ENCODE results near the gene OR52N2.

OR52N2 gene

DNA sequence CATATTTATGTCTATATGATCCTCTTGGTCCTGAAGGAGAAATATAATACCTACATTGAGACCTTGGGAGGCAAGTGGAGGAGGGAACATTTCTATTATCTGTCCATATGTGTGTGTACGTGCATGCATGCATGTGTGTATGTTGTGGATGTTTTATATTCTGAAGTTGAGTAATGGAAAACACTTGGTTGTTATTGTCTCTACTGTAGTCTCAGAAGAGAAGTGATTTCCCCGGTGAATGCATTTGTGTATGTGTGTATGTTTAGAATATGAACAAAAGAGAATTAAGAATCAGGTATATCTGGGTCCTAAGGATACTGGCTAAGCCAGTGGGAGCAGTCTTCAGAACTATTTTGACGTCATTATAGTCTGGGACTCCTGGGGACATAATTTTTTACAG, 17.6 kb upstream of the OR52N2 start, which contains the start of gene OR52N1:
Gene OR52N1 (minus strand): TSS at position 101 of the 400 bp plus-strand sequence. CDS start 2,449 bp downstream, outside the sequence.
- no peak for TF ChIP-seq EZH2 (optimal IDR thresholded peaks at IDR 0.05; ENCODE audit: low read depth, low read length)
- TF ChIP-seq, protein P1, sequence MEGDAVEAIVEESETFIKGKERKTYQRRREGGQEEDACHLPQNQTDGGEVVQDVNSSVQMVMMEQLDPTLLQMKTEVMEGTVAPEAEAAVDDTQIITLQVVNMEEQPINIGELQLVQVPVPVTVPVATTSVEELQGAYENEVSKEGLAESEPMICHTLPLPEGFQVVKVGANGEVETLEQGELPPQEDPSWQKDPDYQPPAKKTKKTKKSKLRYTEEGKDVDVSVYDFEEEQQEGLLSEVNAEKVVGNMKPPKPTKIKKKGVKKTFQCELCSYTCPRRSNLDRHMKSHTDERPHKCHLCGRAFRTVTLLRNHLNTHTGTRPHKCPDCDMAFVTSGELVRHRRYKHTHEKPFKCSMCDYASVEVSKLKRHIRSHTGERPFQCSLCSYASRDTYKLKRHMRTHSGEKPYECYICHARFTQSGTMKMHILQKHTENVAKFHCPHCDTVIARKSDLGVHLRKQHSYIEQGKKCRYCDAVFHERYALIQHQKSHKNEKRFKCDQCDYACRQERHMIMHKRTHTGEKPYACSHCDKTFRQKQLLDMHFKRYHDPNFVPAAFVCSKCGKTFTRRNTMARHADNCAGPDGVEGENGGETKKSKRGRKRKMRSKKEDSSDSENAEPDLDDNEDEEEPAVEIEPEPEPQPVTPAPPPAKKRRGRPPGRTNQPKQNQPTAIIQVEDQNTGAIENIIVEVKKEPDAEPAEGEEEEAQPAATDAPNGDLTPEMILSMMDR (IDR thresholded peaks at IDR 0.05; ENCODE audit: low read length): no peak
- no peak for TF ChIP-seq EZH2phosphoT487 (IDR thresholded peaks at IDR 0.05; ENCODE audit: low read length)
- no peak within 1 kb of the TSS for H3K27ac ChIP-seq (ENCODE audit: low read length)
- DNase-seq: no peak
- H3K4me2 ChIP-seq (ENCODE audit: low read depth, low read length): no peak within 1 kb of the TSS
- H4K20me1 ChIP-seq (ENCODE audit: insufficient read depth, low read length): no peaks in the 10 kb centered on the region
- H2AFZ ChIP-seq (ENCODE audit: low read length): no peak within 1 kb of the TSS
- no peaks in the 10 kb centered on the region for H3F3A ChIP-seq (ENCODE audit: insufficient read depth, low read length)
- no peaks in the 10 kb centered on the region for H3K4me1 ChIP-seq (ENCODE audit: low read length)
- H3K9ac ChIP-seq (ENCODE audit: low read length): no peak within 1 kb of the TSS
- no peaks in the 10 kb centered on the region for H3K27me3 ChIP-seq (replicated peaks; ENCODE audit: insufficient read depth, low read length)
- H3K9me3 ChIP-seq (replicated peaks; ENCODE audit: insufficient read depth, low read length): no peaks in the 10 kb centered on the region
- no peaks in the 10 kb centered on the region for H3K36me3 ChIP-seq (replicated peaks; ENCODE audit: insufficient read depth, low read length)
- no peaks in the 10 kb centered on the region for H3K9me2 ChIP-seq (replicated peaks; ENCODE audit: insufficient read depth, low read length)
- H3K79me2 ChIP-seq (ENCODE audit: low read length): no peaks in the 10 kb centered on the region
- H3K4me3 ChIP-seq (ENCODE audit: low read length): no peak within 1 kb of the TSS

GRCh38 chr11:5796541-5796940, 12.2 kb upstream of the OR52N2 start:
- H3K4me2 ChIP-seq (ENCODE audit: low read depth, low read length): no peak overlapping the region
- H3K79me2 ChIP-seq (ENCODE audit: low read length): no peaks in the 10 kb centered on the region
- H4K20me1 ChIP-seq (ENCODE audit: insufficient read depth, low read length): no peaks in the 10 kb centered on the region
- H3K27me3 ChIP-seq (replicated peaks; ENCODE audit: insufficient read depth, low read length): no peaks in the 10 kb centered on the region
- H3K9me3 ChIP-seq (replicated peaks; ENCODE audit: insufficient read depth, low read length): no peaks in the 10 kb centered on the region
- no peaks in the 10 kb centered on the region for H3K4me1 ChIP-seq (ENCODE audit: low read length)
- no peak overlapping the region for H2AFZ ChIP-seq (ENCODE audit: low read length)
- DNase-seq: no peak
- H3K9ac ChIP-seq (ENCODE audit: low read length): no peak overlapping the region
- no peak overlapping the region for H3K4me3 ChIP-seq (ENCODE audit: low read length)
- no peaks in the 10 kb centered on the region for H3K9me2 ChIP-seq (replicated peaks; ENCODE audit: insufficient read depth, low read length)
- no peaks in the 10 kb centered on the region for H3K36me3 ChIP-seq (replicated peaks; ENCODE audit: insufficient read depth, low read length)
- H3K27ac ChIP-seq (ENCODE audit: low read length): no peak overlapping the region
- TF ChIP-seq EZH2 (optimal IDR thresholded peaks at IDR 0.05; ENCODE audit: low read depth, low read length): no peak
- TF ChIP-seq, protein P1 (IDR thresholded peaks at IDR 0.05; ENCODE audit: low read length): no peak
- no peak for TF ChIP-seq EZH2phosphoT487 (IDR thresholded peaks at IDR 0.05; ENCODE audit: low read length)
- H3F3A ChIP-seq (ENCODE audit: insufficient read depth, low read length): no peaks in the 10 kb centered on the region

GRCh38 chr11:5803982-5804381, 4.7 kb upstream of the OR52N2 start:
- TF ChIP-seq, protein P1 (IDR thresholded peaks at IDR 0.05; ENCODE audit: low read length): no peak
- no peak for TF ChIP-seq EZH2 (optimal IDR thresholded peaks at IDR 0.05; ENCODE audit: low read depth, low read length)
- no peak for TF ChIP-seq EZH2phosphoT487 (IDR thresholded peaks at IDR 0.05; ENCODE audit: low read length)
- Histone ChIP-seq H3K9me3 (replicated peaks; ENCODE audit: insufficient read depth, low read length) (no peaks in the 10 kb centered on the region), H3F3A (ENCODE audit: insufficient read depth, low read length) (no peaks in the 10 kb centered on the region), H4K20me1 (ENCODE audit: insufficient read depth, low read length) (no peaks in the 10 kb centered on the region), H3K4me2 (ENCODE audit: low read depth, low read length) (no peak overlapping the region), H3K9me2 (replicated peaks; ENCODE audit: insufficient read depth, low read length) (no peaks in the 10 kb centered on the region), H2AFZ (ENCODE audit: low read length) (no peak overlapping the region), H3K27ac (ENCODE audit: low read length) (no peak overlapping the region), H3K36me3 (replicated peaks; ENCODE audit: insufficient read depth, low read length) (no peaks in the 10 kb centered on the region), H3K27me3 (replicated peaks; ENCODE audit: insufficient read depth, low read length) (no peaks in the 10 kb centered on the region), H3K4me1 (ENCODE audit: low read length) (no peaks in the 10 kb centered on the region), H3K9ac (ENCODE audit: low read length) (no peak overlapping the region), H3K4me3 (ENCODE audit: low read length) (no peak overlapping the region), H3K79me2 (ENCODE audit: low read length) (no peaks in the 10 kb centered on the region)
- no peak for DNase-seq

All from MM.1S (cell line).